ENCODE measurements around the gene ZNF117. TPM values are rescaled to one million over a fixed set of nuclear protein-coding genes. Genes with fewer than 3 reads are reported as not detected.

Gene ZNF117
- total and polyA plus RNA-seq, 3 experiments from 2014 or later: 0.89 to 3.8 (median 3.5) TPM

DNA sequence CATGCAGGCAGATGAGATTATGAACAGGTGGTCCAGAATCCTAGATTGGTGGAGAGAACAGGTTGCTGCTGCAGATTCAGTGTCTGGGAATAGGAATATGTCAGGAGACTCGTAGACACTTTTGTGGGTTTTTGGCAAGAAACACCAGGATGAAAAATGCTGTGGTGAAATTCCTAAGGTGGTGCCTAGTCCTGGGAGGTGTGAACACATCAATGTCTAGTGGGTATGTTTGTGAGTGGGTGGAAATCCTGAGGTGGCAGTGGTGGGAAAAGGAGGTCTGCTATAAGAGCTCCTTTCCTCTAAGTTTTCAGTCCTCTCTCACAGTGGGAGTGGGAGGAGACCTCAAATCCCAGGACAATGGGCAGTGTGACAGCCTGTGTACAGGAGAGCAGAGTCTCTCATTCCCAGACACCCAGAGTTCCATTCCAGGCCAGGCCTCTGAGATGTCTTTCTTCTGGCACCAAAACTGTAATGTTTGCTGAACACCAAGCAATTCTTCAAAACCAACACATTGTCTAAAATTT lies 10.5 kb upstream of the ZNF117 start:
- Histone ChIP-seq H3K27ac (ENCODE audit: low read depth, low read length) (no peak overlapping the region), H3K9me3 (ENCODE audit: low read length) (peaks cover 17% of the 10 kb centered on the region), H3K27me3 (ENCODE audit: insufficient read depth, low read length, poor library complexity, severe bottlenecking) (no peaks in the 10 kb centered on the region), H3K4me3 (ENCODE audit: low read length) (no peak overlapping the region), H3K4me1 (ENCODE audit: insufficient read depth, low read length) (peaks cover 17% of the 10 kb centered on the region), H3K36me3 (ENCODE audit: insufficient read depth, low read length) (peaks cover 13% of the 10 kb centered on the region)
- Mint-ChIP-seq H3K9me3 (peaks cover 6 to 39% (median 32%) of the 10 kb centered on the region in 5 donors), H3K36me3 (peaks cover 43 to 66% (median 63%) of the 10 kb centered on the region in 3 donors), H3K27me3 (peaks cover 0 to 1% of the 10 kb centered on the region in 2 donors), H3K4me1 (peaks cover 42 to 60% (median 55%) of the 10 kb centered on the region in 3 donors), H3K4me3 (no peak overlapping the region), H3K27ac (peak overlapping the region in 3 of 8 donors; percentile 23 to 40 (median 36))
- CTCF ChIA-PET: no interaction called here
- POLR2A ChIA-PET: no interaction called here
- no peak for DNase-seq

DNA sequence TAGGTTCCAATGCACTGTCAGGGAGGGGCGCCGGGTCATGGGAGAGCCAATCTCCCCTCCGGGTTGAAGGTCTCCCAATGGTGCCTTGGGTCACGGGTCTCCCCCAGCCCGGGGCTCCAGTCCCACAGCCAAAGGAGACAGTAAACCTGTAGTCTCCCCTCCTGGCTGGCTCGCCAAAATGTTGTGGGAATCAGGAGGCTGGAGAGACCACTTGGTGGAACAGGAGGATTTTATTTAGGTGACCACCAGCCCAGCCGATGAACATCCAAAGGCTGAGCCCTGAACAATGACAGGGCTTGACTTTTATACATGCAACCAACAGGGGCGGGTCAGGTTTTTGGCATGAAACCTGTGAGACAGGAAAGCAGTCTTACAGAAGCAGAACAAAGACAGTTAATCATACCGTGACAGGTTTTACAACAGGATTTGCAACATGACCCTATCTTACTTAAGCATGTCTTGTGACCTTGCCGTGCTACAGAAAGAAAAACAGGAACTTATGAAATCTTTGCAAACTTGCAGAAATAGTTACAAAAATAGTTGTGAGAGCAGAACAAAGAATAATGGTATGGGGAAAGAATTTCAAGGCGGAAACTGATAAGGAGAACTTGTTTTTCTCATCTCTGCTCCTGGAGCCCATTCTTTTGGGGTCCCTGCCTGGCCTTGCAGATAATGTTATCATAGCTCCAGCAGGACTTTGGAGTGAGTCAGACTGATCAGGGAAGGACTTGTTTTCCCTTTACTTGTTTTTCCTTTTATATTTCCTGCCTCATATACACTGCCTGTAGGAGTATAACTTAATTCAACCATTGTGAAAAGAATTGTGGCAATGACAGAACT lies 8.5 kb upstream of the ZNF117 start:
- Mint-ChIP-seq H3K27me3 (peaks cover 0 to 1% of the 10 kb centered on the region in 2 donors), H3K4me1 (peaks cover 25 to 42% (median 38%) of the 10 kb centered on the region in 3 donors), H3K9me3 (peaks cover 11 to 53% (median 41%) of the 10 kb centered on the region in 5 donors), H3K27ac (no peak overlapping the region), H3K36me3 (peaks cover 44 to 71% (median 56%) of the 10 kb centered on the region in 3 donors), H3K4me3 (peak overlapping the region in 1 of 7 donors; percentile 13)
- POLR2A ChIA-PET: no interaction called here
- H3K27me3 ChIP-seq (ENCODE audit: insufficient read depth, low read length, poor library complexity, severe bottlenecking): no peaks in the 10 kb centered on the region
- peaks cover 13% of the 10 kb centered on the region for H3K36me3 ChIP-seq (ENCODE audit: insufficient read depth, low read length)
- no peak overlapping the region for H3K4me3 ChIP-seq (ENCODE audit: low read length)
- peak overlapping the region; percentile 75 for H3K27ac ChIP-seq (ENCODE audit: low read depth, low read length)
- peaks cover 37% of the 10 kb centered on the region for H3K9me3 ChIP-seq (ENCODE audit: low read length)
- DNase-seq: no peak
- CTCF ChIA-PET: no interaction called here
- no peaks in the 10 kb centered on the region for H3K4me1 ChIP-seq (ENCODE audit: insufficient read depth, low read length)

GRCh38 chr7:64998865-64999164 lies 8.0 kb upstream of the ZNF117 start:
- peaks cover 42% of the 10 kb centered on the region for H3K9me3 ChIP-seq (ENCODE audit: low read length)
- Mint-ChIP-seq H3K4me3 (no peak overlapping the region), H3K9me3 (peaks cover 11 to 59% (median 47%) of the 10 kb centered on the region in 5 donors), H3K27me3 (peaks cover 0 to 1% of the 10 kb centered on the region in 2 donors), H3K27ac (no peak overlapping the region), H3K36me3 (peaks cover 42 to 75% (median 57%) of the 10 kb centered on the region in 3 donors), H3K4me1 (peaks cover 22 to 37% (median 34%) of the 10 kb centered on the region in 3 donors)
- DNase-seq: no peak
- POLR2A ChIA-PET: no interaction called here
- CTCF ChIA-PET: no interaction called here
- no peaks in the 10 kb centered on the region for H3K27me3 ChIP-seq (ENCODE audit: insufficient read depth, low read length, poor library complexity, severe bottlenecking)
- H3K4me3 ChIP-seq (ENCODE audit: low read length): no peak overlapping the region
- no peaks in the 10 kb centered on the region for H3K4me1 ChIP-seq (ENCODE audit: insufficient read depth, low read length)
- H3K36me3 ChIP-seq (ENCODE audit: insufficient read depth, low read length): peaks cover 13% of the 10 kb centered on the region
- peak overlapping the region; percentile 75 for H3K27ac ChIP-seq (ENCODE audit: low read depth, low read length)

DNA sequence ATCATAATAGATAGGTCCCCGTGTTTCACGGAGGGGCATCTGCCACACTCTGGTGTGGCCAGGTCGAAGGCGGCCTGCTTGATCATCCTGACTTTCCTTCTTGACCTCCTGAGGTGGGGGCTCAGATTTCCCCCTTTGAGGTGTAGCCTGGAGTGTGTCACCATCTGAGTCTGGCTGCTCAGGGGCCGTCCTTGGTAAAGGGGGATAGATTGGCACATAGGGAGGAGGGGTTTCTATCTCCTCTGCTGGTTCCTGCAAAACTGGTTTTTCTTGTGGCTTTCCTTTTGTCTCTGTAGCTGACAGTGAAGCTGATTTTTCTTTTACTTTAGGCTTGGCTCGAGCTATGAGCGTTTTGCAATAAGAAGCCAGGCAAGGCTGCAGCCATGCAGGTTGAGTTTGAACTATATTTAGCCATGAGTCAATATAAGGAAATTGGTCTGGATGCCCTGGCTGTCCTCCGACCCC lies 7.1 kb upstream of the ZNF117 start:
- no peaks in the 10 kb centered on the region for H3K27me3 ChIP-seq (ENCODE audit: insufficient read depth, low read length, poor library complexity, severe bottlenecking)
- peaks cover 0 to 1% of the 10 kb centered on the region in 2 donors for H3K27me3 Mint-ChIP-seq
- H3K4me1 Mint-ChIP-seq: peaks cover 16 to 28% (median 25%) of the 10 kb centered on the region in 3 donors
- H3K4me1 ChIP-seq (ENCODE audit: insufficient read depth, low read length): no peaks in the 10 kb centered on the region
- H3K9me3 Mint-ChIP-seq: peaks cover 11 to 68% (median 53%) of the 10 kb centered on the region in 5 donors
- ChIA-PET POLR2A (no interaction called here), CTCF (no interaction called here)
- H3K4me3 ChIP-seq (ENCODE audit: low read length): no peak overlapping the region
- no peak overlapping the region for H3K27ac Mint-ChIP-seq
- H3K36me3 ChIP-seq (ENCODE audit: insufficient read depth, low read length): peaks cover 13% of the 10 kb centered on the region
- H3K27ac ChIP-seq (ENCODE audit: low read depth, low read length): no peak overlapping the region
- DNase-seq: no peak
- no peak overlapping the region for H3K4me3 Mint-ChIP-seq
- H3K36me3 Mint-ChIP-seq: peaks cover 36 to 77% (median 55%) of the 10 kb centered on the region in 3 donors
- peaks cover 42% of the 10 kb centered on the region for H3K9me3 ChIP-seq (ENCODE audit: low read length)

DNA sequence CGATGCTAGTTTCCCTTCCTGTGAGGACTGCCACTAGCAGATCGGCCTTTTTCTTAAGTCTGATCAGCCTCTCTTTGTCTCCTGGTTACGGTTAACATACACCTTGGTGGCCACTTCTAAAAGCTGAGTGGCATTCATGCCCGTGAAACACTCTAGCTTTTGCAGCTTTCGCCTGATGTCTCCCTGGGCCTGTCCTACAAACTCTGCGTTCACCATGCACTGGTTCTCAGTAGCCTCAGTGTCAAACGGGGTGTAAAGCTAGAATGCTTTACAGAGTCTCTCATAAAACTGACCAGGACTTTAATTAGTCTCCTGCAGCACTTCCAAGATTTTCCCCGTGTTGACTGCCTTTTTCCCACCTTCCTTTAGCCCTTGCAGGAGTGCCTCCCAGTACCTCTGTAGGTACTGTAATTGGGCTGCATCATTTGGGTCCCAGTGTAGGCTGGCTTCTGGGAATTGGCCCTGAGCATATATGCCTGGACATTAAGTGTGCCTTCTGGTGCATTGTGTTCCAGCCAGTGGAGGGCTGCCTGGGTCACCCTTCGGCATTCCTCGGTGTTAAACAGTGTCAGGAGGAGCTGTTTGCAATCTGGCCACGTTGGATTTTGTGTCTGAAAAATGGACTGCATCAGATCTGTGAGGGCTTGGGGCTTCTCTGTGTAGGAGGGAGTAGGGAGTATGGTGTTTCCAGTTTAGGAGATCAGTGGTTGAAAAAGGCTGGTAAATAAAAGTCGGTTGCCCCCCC lies 6.5 kb upstream of the ZNF117 start:
- ChIA-PET POLR2A (no interaction called here), CTCF (no interaction called here)
- Mint-ChIP-seq H3K36me3 (peaks cover 32 to 77% (median 54%) of the 10 kb centered on the region in 3 donors), H3K4me3 (no peak overlapping the region), H3K27me3 (peaks cover 0 to 1% of the 10 kb centered on the region in 2 donors), H3K4me1 (peaks cover 11 to 22% (median 19%) of the 10 kb centered on the region in 3 donors), H3K27ac (no peak overlapping the region), H3K9me3 (peaks cover 17 to 72% (median 58%) of the 10 kb centered on the region in 5 donors)
- Histone ChIP-seq H3K4me3 (ENCODE audit: low read length) (no peak overlapping the region), H3K4me1 (ENCODE audit: insufficient read depth, low read length) (no peaks in the 10 kb centered on the region), H3K27ac (ENCODE audit: low read depth, low read length) (no peak overlapping the region), H3K27me3 (ENCODE audit: insufficient read depth, low read length, poor library complexity, severe bottlenecking) (no peaks in the 10 kb centered on the region), H3K9me3 (ENCODE audit: low read length) (peaks cover 42% of the 10 kb centered on the region), H3K36me3 (ENCODE audit: insufficient read depth, low read length) (peaks cover 13% of the 10 kb centered on the region)
- no peak for DNase-seq

GRCh38 chr7:64996305-64996704 lies 5.5 kb upstream of the ZNF117 start:
- Mint-ChIP-seq H3K27ac (no peak overlapping the region), H3K9me3 (peaks cover 25 to 79% (median 66%) of the 10 kb centered on the region in 5 donors), H3K27me3 (no peaks in the 10 kb centered on the region), H3K4me1 (peaks cover 4 to 14% (median 12%) of the 10 kb centered on the region in 3 donors), H3K4me3 (no peak overlapping the region), H3K36me3 (peaks cover 33 to 80% (median 52%) of the 10 kb centered on the region in 3 donors)
- Histone ChIP-seq H3K9me3 (ENCODE audit: low read length) (peaks cover 46% of the 10 kb centered on the region), H3K27me3 (ENCODE audit: insufficient read depth, low read length, poor library complexity, severe bottlenecking) (no peaks in the 10 kb centered on the region), H3K36me3 (ENCODE audit: insufficient read depth, low read length) (peaks cover 5% of the 10 kb centered on the region), H3K4me3 (ENCODE audit: low read length) (no peak overlapping the region), H3K27ac (ENCODE audit: low read depth, low read length) (no peak overlapping the region), H3K4me1 (ENCODE audit: insufficient read depth, low read length) (no peaks in the 10 kb centered on the region)
- DNase-seq: no peak
- ChIA-PET POLR2A (no interaction called here), CTCF (no interaction called here)

GRCh38 chr7:64993901-64994300 lies 3.1 kb upstream of the ZNF117 start:
- Mint-ChIP-seq H3K36me3 (peaks cover 25 to 80% (median 45%) of the 10 kb centered on the region in 3 donors), H3K4me3 (no peak overlapping the region), H3K27me3 (no peaks in the 10 kb centered on the region), H3K9me3 (peaks cover 45 to 92% (median 78%) of the 10 kb centered on the region in 5 donors), H3K4me1 (peaks cover 0 to 2% (median 0%) of the 10 kb centered on the region in 3 donors), H3K27ac (no peak overlapping the region)
- Histone ChIP-seq H3K4me1 (ENCODE audit: insufficient read depth, low read length) (no peaks in the 10 kb centered on the region), H3K27me3 (ENCODE audit: insufficient read depth, low read length, poor library complexity, severe bottlenecking) (no peaks in the 10 kb centered on the region), H3K9me3 (ENCODE audit: low read length) (peaks cover 59% of the 10 kb centered on the region), H3K4me3 (ENCODE audit: low read length) (no peak overlapping the region), H3K36me3 (ENCODE audit: insufficient read depth, low read length) (no peaks in the 10 kb centered on the region), H3K27ac (ENCODE audit: low read depth, low read length) (no peak overlapping the region)
- POLR2A ChIA-PET: no interaction called here
- DNase-seq: no peak
- CTCF ChIA-PET: interaction anchor here (1.3 to 1.4 kb wide), 2 partner anchors 11 to 13 kb away, joined by 3 read pairs; partner anchors contain the start of gene ERV3-1
